A673 (cell line): ENCODE data around the gene MAPRE3. TPM values are rescaled to one million over a fixed set of nuclear protein-coding genes. Genes with fewer than 3 reads are reported as not detected.

Source experiments
- BruUV-seq: library from RNA; stranded (reverse); fragments of 400-500 nt; replicated peaks from 2 replicates; lab custom pipeline; 2021; lab: Mats Ljungman, UMichigan
- CTCF ChIA-PET: fragments of 300-600 bp; sonication (Branson Sonifier 250); formaldehyde crosslinking; loops from one replicate; lab custom pipeline; 2022; ENCODE audit warnings: antibody characterized with exemption; lab: Charles Lee
- POLR2A ChIA-PET: fragments of 300-600 bp; sonication (Branson Sonifier 250); formaldehyde crosslinking; loops from one replicate; lab custom pipeline; 2022; ENCODE audit warnings: antibody characterized with exemption; ENCODE audit not compliant: low non-redundant PET; lab: Charles Lee
- DNase-seq: peaks from one replicate; pipeline ENCODE4 v3.0.0-alpha.2; 2015; ENCODE audit warnings: low spot score
- H3K27ac ChIP-seq: fragments of 200-600 bp; sonication (generic); 2 replicates; pipeline ENCODE4 v1.5.1; 2016; ENCODE audit warnings: mixed run types, low read depth, mild to moderate bottlenecking, mixed read lengths, antibody characterized with exemption, low read length; ENCODE audit not compliant: poor library complexity, severe bottlenecking
- H3K27me3 ChIP-seq: fragments of 200-600 bp; sonication (generic); replicated peaks from 2 replicates; pipeline ENCODE4 v1.6.1; 2017; ENCODE audit warnings: mixed run types, low read depth, mild to moderate bottlenecking, mixed read lengths, antibody characterized with exemption, low read length; ENCODE audit not compliant: insufficient read depth, poor library complexity
- H3K36me3 ChIP-seq: fragments of 200-600 bp; sonication (generic); 2 replicates; pipeline ENCODE4 v1.6.1; 2016; ENCODE audit warnings: mixed run types, mild to moderate bottlenecking, mixed read lengths, antibody characterized with exemption, low read length; ENCODE audit not compliant: insufficient read depth, poor library complexity, severe bottlenecking
- H3K4me1 ChIP-seq: fragments of 200-600 bp; sonication (generic); 2 replicates; pipeline ENCODE4 v1.6.1; 2017; ENCODE audit warnings: mixed run types, mild to moderate bottlenecking, mixed read lengths, antibody characterized with exemption, low read length; ENCODE audit not compliant: insufficient read depth, poor library complexity, severe bottlenecking
- H3K4me3 ChIP-seq: fragments of 200-600 bp; sonication (generic); 2 replicates; pipeline ENCODE4 v1.5.1; 2016; ENCODE audit warnings: low read depth, mixed run types, mild to moderate bottlenecking, mixed read lengths, low read length; ENCODE audit not compliant: poor library complexity, severe bottlenecking
- H3K9me3 ChIP-seq: fragments of 200-600 bp; sonication (generic); 2 replicates; pipeline ENCODE4 v1.6.1; 2016; ENCODE audit warnings: mixed run types, low read depth, mild to moderate bottlenecking, mixed read lengths, antibody characterized with exemption, low read length; ENCODE audit not compliant: poor library complexity, severe bottlenecking
- EZH2 ChIP-seq: fragments of 200-600 bp; sonication (generic); IDR thresholded peaks from 2 replicates; pipeline ENCODE4 v1.6.1; 2017; ENCODE audit warnings: borderline replicate concordance, low read depth, mild to moderate bottlenecking, mixed read lengths, antibody characterized with exemption, low read length; ENCODE audit not compliant: poor library complexity, severe bottlenecking
- intact Hi-C: fragments of 100-400 bp; cut with micrococcal nuclease; formaldehyde crosslinking; loops from one replicate; pipeline ENCODE4 v1.10.0; 2022; ENCODE audit not compliant: unreplicated experiment
- total RNA-seq: library from RNA; stranded (reverse); gene quantifications from 2 replicates; pipeline ENCODE4 v1.2.3, GENCODE V29; 2021
- TF ChIP-seq, protein P1 (sequence below): fragments of 300-800, 200-600 bp; sonication (generic); conservative IDR thresholded peaks from 2 replicates; pipeline ENCODE4 v1.5.1; 2017; ENCODE audit warnings: low read depth, mild to moderate bottlenecking, antibody characterized with exemption, low read length, moderate library complexity, mixed read lengths

Gene MAPRE3
- total RNA-seq, 1 experiment from 2014 or later, result 8.4 TPM

DNA sequence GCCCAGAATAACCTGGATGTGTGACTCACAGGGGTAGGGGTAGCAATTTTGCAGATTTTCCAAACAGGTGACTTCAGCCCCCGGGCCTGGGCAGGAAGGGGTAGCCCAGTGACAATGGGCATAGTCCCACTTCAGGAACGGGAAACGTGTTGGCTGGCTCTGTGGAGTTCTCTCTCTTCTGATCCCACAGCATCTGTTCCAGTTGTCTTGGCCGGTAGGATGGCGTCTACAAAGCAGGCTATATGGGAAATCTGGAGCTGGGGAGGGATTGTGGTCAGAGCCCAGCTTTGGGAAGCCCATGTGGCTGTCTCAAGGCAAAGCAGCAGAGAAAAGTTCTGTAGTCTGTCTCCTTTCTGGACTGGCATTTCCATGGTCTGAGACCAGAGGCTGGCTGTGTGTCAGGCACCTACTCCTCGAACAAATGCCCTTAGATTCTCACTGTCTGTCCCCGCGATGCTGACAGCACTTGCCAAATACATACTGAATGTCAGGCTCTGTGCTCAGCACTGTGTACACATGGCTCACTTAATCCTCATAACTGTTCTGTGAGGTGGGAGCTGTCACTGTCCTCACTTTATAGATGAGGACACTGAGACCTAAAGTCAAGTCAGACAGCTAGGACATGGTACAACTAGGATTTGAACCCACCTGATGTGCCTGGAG, 44.5 kb downstream of the MAPRE3 start:
- no peak for TF ChIP-seq EZH2
- TF ChIP-seq, protein P1, sequence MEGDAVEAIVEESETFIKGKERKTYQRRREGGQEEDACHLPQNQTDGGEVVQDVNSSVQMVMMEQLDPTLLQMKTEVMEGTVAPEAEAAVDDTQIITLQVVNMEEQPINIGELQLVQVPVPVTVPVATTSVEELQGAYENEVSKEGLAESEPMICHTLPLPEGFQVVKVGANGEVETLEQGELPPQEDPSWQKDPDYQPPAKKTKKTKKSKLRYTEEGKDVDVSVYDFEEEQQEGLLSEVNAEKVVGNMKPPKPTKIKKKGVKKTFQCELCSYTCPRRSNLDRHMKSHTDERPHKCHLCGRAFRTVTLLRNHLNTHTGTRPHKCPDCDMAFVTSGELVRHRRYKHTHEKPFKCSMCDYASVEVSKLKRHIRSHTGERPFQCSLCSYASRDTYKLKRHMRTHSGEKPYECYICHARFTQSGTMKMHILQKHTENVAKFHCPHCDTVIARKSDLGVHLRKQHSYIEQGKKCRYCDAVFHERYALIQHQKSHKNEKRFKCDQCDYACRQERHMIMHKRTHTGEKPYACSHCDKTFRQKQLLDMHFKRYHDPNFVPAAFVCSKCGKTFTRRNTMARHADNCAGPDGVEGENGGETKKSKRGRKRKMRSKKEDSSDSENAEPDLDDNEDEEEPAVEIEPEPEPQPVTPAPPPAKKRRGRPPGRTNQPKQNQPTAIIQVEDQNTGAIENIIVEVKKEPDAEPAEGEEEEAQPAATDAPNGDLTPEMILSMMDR, result no peak
- intact Hi-C loops, result loop anchor here (5.0 kb wide), 1 partner anchor 408 kb away; no protein-coding TSS in a partner anchor
- CTCF ChIA-PET, result interaction anchor here (3.3 kb wide), 1 partner anchor 169 kb away, joined by 53 read pairs; no protein-coding TSS in a partner anchor
- no peaks in the 10 kb centered on the region for H3K36me3 ChIP-seq
- H3K4me1 ChIP-seq, result peaks cover 21% of the 10 kb centered on the region
- DNase-seq, result no peak
- H3K27ac ChIP-seq, result peak overlapping the region; percentile 74
- POLR2A ChIA-PET, result interaction anchor here (0.5 to 0.6 kb wide), 2 partner anchors 36 to 112 kb away, joined by 4 to 5 read pairs; no protein-coding TSS in a partner anchor
- H3K27me3 ChIP-seq, result no peaks in the 10 kb centered on the region
- H3K9me3 ChIP-seq, result no peaks in the 10 kb centered on the region
- BruUV-seq, result no TSS peak
- no peak overlapping the region for H3K4me3 ChIP-seq

DNA sequence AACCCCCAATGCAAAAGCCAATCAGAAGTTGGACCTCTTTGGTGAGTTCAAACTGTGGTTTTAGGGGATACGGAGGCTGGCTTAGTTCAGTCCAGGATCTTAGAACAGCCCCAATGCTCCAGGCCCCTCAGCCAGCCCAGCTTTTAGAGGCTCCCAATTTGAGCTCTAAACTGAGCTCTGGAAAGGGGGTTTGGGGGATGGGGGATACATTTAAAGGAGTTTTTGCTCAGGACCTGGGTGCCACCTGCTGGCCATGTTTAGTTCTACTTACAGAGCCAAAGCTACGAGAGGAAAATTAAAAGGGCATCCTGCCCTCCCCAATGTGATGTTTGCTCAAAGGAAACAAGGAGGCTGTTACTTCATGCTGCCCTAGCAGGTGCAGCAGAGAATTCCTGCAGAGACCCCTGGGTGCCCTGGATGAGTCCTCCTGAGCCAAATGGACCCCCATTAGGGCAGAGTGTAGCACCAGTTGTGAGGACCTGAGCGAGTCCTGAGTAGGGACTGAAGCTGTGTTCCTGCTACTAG, 46.4 kb downstream of the MAPRE3 start:
- H3K9me3 ChIP-seq, result no peaks in the 10 kb centered on the region
- DNase-seq, result peak; percentile 92
- H3K27ac ChIP-seq, result peak overlapping the region; percentile 74
- no TSS peak for BruUV-seq
- ChIA-PET CTCF (interaction anchor here (0.5 to 3.3 kb wide), 30 partner anchors 19 to 1653 kb away, joined by 3 to 71 read pairs (median 5); partner anchors contain the start of gene CENPA), POLR2A (interaction anchor here (0.6 kb wide), 2 partner anchors 37 to 59 kb away, joined by 4 to 6 read pairs; no protein-coding TSS in a partner anchor)
- no peak overlapping the region for H3K4me3 ChIP-seq
- H3K36me3 ChIP-seq, result no peaks in the 10 kb centered on the region
- peaks cover 21% of the 10 kb centered on the region for H3K4me1 ChIP-seq
- H3K27me3 ChIP-seq, result no peaks in the 10 kb centered on the region
- intact Hi-C loops, result loop anchor here (1.0 to 5.0 kb wide), 3 partner anchors 56 to 410 kb away; no protein-coding TSS in a partner anchor
- TF ChIP-seq, protein P1, result peak; percentile 82
- TF ChIP-seq EZH2, result no peak

DNA sequence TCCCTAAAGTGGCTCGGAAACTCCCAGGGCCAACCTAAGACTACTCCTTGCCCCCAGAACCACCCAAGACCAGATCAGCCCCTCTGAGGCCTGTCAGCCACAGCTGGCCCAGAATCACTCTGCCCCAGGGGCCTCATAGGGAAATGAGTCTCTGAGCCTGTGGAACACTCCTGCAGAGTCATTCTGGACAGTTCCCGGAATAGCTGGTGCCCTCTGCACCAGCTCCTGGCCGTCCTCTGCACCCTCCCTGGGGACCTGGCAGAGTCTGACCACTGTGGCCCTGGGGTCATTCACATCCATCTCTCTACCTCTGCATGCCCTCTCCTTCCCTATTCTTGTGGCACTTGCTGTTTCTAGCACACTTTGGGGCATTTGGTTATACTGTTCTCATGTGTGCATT, 47.7 kb downstream of the MAPRE3 start:
- no peak for DNase-seq
- no TSS peak for BruUV-seq
- no peaks in the 10 kb centered on the region for H3K9me3 ChIP-seq
- H3K4me3 ChIP-seq, result no peak overlapping the region
- H3K27me3 ChIP-seq, result no peaks in the 10 kb centered on the region
- TF ChIP-seq, protein P1, result no peak
- no peak for TF ChIP-seq EZH2
- no peaks in the 10 kb centered on the region for H3K36me3 ChIP-seq
- intact Hi-C loops, result loop anchor here (5.0 kb wide), 1 partner anchor 411 kb away; no protein-coding TSS in a partner anchor
- H3K27ac ChIP-seq, result no peak overlapping the region
- POLR2A ChIA-PET, result no interaction called here
- CTCF ChIA-PET, result interaction anchor here (3.3 kb wide), 1 partner anchor 172 kb away, joined by 53 read pairs; no protein-coding TSS in a partner anchor
- peaks cover 21% of the 10 kb centered on the region for H3K4me1 ChIP-seq
